Fibroblast of skin of right biceps (primary cell): ENCODE results near the gene PLAGL1.
A peak's percentile ranks its signal among the peaks of the same experiment; 100 is the strongest.

Source experiments
- DNase-seq: peaks from one replicate; pipeline ENCODE4 v3.0.0-alpha.2; 2013

Gene PLAGL1

DNA sequence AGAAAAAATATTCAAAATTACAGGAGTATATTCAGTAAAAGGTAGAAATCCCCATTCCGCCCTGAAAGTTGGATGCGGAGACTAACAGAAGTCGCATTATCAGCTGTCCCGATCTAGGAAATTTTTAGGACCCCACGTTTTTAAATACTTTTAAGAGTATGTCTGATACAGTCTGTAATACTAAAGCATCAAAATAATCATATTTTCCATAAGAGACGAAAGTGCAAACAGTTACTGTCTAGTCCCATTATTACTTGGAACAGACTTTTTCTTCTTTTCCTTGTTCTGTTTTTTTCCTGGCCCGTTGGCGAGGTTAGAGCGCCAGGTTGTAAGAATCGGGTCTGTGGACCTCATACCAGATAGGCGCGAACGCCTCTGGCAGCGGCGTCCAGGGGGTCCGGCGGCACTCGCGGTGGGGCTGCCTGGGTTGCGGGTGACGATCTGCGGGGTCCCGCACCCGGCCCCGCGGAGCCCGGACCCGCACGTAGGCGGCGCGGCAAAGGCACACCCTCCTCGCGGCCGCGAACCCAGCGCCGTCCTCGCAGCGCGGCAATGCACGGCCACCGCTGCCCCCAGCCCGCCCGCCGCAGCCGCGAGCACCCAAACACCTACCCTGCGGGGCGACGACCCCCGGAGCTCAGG is 460 bp downstream of the PLAGL1 start:
- DNase-seq: peak; percentile 3

DNA sequence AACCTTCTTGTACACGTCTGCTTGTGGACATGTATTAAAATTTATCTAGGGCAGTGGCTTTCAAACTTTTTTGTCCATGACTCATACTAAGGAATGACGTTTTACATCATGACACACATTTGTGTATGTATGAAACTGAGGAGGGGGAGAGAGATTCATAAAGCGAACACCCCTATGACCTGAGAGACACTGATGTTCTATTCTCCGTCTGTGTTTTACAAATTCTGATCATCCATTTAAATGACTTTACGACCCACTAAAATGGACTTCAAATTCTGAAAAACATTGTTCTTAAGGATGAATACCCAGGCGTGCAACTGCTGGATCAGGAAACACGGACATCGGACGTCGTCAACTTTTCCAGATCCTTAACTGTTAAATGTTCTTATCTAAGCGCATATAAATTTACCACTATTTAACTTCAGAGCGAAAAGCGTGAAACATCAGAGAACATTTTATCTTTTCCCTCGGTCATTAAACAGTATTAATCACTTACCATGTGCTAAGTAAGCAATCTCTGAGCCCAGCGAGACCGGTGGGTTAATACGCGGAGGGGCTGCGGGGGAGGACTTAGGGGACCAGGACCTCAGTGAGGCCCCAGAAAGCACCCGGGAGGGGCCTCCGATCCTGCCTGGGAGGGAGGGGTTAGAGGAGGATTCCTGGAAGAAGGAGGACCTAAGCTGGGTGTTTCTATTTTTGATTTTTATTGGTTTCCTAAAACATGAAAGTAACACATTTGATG is 1.2 kb downstream of the PLAGL1 start:
- DNase-seq: peak; percentile 79

DNA sequence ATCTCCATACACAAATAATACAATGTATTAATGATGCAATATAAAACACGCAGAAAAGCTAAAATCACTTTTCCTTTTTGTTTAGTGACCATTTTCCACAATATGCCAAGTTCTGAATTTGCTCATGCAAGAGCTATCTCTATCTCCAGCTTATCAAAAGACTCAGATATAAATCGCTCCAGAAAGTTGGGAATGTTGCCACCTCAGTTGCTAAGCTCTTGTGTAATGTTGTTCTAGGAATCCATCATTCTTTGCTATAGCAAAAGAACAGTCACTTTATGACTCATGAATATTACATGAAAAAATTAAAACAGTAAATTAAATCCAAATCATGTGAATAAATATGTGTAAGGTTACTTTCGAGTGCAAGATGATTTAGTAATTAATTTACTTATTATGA is 8.7 kb downstream of the PLAGL1 start:
- peak; percentile 77 for DNase-seq

DNA sequence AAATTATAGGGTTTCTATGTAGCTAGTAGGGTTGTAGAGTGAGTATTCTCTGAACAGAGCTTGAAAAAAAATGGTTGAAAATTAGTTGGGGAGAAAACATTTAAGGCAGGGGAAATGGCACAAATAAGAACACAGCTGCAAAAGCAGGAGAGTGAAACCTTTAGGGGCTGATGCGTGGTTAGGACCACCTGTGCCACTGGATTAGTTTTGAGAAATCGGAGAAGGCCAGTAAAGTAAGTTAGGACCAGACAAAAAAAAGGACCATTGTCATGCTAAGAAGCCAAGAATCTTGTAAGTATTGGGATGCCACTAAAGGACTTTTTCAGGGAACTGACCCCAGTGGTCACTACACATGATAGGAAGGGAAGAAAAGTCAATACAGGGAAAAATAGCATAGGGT is 9.4 kb downstream of the PLAGL1 start:
- no peak for DNase-seq

DNA sequence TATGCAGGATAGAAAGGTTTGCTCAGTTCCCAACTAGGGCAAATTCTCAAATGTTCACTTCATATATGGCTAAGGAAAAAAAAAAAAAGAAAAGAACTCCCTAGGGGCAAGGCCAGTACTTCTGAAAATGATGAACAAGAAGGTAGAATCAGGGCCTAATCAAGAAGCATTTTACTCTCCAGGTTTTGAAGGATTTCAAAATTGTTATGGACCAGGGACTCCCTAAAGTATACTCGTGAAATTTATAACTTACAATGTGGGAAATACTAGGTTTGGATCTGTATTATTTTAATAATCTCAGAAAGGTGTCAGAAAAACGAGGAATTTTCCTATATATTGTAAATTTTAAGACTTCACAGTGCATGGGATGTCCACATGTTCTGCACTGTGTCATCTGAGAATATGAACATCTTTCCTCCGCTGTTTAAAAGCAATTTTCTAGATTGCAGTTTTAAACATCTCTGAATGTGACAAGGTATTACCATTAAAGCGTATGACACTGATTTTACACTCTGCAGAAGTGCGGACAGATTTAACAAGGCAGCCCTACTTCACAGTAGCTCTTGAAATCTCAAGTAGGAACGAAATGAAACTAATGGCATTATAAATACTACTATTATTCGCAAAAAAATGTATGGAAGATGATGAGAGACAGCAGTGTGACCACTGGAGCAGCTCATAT is 14.0 kb downstream of the PLAGL1 start:
- no peak for DNase-seq

DNA sequence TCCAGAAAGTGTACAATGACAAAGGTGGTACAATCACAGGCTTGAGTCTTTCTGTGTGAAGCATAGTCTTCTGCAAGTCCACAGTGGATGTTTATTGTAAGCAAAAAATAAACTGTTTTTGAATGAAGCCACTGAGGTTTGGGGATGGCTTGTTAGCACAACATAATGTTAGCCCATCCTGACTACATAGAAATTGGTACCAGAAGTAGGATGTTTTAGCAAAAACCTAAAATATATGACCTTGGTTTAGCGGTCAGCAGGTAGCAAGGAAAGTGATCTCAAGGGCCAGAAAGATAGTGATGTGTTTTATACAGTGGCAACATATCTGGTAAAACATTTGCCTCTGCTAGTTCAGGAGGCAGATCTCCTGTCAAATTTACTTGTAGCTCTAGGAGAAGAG is 15.8 kb downstream of the PLAGL1 start:
- DNase-seq: no peak

DNA sequence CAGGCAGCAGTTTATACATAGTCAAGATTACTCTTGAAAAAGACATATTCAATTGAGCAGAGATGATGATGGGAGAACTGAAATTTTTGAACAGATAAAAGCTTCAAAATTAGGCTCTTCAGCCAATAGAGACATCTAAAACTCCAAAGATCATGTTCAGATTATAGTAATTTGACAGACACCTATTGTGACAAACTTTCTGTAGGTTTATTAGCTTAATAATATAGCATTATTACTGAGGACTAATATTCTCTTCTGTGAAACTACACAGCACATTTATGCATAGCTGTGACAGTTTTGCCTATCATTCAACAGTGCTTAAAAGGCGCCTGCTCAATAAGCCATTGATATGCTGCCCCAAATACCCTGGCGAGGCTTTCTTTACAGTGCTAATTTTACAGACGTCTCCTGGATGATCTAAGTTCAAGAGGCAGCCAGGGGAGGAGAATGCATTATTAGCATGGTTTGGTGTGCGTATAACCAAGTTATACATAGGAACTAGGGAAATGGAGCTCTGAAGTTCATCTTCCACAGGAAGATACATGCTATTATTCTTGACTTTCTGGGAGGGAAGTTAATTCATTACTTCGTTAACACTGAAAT is 21.5 kb downstream of the PLAGL1 start:
- DNase-seq: no peak

DNA sequence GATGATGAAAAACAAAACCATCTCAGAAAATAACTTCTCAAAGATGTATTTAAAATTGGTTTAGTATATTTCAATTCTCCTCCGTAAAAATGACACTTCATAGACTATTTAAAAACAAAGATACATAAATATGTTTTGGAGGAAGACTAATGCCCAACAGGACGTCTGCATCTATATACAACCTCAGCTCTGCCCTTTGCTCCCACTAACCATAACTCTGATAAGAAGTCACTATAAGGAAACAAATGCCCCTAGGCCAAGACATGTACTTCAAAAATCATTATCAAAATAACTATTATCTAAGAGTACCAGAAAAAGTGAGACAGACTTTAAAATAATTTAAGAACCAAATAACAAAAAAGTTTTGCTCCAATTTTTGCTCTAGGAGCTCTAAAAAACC is 23.4 kb downstream of the PLAGL1 start:
- DNase-seq: no peak

DNA sequence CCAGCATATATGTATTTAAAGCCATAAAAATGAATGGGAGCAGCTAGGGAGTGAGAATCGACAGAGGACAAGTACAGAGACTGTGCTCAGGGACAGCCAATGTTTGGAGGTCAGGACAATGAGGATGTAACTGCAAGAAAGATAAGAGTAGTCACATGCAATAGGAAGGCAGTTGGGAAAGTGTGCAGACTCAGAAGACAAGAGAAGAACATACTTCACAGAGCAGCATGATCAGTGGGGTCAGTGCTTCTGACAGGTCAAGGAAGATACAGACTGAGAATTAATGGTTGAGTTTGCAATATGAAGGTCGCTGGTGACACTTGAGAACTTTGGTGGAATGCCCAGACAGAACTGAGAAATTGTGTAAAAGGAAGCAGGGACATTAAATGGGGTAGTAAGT is 25.1 kb downstream of the PLAGL1 start:
- no peak for DNase-seq

DNA sequence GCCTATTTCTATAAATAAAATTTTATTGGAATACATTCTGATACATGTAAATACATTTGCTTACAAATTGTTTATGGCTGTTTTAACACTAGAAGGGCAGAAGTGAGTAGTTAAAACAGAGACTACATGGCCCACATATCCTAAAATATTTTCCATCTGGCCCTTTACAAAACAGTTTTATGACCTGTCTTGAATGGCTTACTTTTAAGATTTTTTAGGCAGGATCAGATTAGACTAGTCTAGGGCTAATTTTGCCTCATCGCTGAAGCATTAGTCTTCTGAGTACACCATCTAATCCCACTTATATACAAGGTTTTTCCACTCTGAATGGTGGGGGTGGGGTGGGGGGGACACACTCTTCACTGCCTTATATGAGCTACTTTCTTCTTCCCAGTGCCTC is 27.1 kb downstream of the PLAGL1 start:
- no peak for DNase-seq

DNA sequence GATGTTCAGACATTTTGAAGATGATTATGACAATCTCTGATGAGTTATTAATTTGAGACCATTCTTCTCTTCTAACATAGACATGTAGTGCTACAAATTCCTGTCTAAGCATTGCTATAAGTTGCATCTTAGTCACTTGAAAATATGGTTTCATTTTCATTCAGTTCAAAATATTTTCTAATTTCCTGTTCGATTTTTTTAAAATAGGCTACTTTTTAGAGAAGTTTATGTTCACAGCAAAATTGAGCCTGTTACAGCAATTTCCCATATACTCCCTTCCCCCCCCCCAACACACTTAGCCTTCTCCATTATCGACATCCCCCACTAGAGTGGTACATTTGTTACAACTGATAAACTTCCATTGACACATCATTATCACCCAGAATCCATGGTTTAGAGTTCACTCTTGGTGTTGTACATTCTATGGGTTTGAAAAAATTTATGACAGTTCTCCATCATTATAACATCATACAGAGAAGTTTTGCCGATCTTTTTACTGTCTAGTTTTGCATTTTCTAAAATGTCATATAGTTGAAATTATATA is 31.2 kb downstream of the PLAGL1 start:
- DNase-seq: no peak

DNA sequence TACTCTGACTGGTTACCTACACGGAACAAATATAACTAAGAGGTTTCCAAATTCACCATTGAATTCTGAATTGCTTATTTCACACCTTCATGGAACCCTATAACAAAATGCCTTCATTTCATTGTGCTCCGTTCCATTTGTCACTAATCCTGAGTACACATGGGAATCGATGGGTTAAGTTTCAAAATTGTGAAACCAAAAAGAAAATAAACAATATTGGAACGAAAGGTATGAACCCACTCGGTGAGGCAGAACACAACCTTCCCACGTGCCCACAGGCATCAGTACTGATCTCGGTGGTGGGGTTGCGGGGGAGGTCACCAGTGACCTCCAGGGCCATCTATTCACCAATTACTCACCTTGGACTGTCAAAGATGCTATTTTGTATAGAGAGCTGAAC is 34.0 kb downstream of the PLAGL1 start:
- no peak for DNase-seq

DNA sequence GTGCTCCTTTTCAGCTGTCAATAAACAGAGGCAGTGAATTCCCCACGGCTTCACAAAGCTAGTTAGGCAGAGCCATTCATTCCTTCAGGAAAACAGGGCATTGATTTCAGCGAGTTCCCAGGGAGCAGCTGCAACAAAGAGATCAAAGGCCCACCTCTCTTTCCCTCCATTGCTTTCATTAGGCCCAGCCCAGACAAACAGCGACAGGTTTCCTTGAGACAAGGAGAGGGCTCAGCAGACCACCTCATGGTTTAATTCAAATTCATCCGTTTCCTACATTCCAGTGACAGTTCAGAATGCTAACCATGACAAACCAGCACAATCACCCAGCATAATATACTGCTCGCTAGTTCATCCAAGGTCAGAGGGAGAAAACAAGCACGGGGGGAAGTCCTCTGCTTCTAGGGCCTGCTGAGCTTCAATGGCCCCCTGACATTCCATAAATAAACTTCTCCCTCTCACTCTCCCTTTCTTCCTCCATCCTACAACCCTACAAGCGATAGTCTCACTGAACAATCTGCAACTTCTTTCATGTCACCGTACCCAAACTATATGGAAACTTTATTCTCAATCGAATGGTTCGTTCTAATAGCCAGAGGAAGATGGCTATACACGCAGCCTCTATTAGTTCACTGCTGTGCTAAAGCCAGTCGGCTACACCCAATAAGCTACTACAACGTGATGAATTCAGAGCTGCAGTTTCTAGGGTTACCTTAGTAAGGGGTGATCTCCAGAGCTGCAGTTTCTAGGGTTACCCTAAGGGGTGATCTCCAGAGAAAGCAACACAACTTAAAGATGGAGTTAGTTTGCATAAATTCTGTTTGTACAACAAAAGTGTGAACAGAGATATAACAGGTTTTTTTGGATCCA is 34.7 kb downstream of the PLAGL1 start:
- no peak for DNase-seq

DNA sequence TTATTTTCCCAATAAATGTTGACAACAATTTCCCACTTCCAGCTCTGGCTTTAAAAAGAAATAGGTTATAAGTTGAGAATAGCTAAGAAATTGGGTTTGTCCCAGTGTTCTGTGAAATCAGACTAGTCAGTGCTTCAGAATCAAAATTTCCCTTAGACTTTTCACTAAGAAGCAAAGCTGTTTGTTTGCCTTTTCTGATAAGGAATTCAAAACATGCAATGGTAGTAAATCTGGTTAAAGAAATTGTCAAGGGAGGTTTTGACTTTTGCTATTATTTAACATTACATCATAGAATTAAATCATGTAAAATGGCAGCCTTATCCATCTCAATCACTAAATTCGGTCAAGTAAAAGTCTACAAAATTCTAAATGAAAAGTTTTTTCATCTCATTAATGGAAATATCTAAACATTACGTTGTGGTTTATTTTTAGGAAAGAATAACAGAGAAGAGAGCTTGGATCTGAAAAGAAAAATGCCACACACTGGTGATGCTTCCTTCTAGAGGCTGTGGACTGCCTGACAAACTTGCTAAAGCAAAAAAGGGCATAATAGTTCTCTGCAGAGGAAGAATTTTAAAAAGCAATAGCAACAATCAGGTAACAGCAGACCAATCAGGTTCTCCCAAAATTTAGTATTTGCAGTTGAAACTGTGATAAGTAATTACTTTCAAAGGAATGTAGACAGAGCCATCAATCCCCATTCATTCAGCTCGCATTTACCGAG is 36.4 kb downstream of the PLAGL1 start:
- DNase-seq: no peak

DNA sequence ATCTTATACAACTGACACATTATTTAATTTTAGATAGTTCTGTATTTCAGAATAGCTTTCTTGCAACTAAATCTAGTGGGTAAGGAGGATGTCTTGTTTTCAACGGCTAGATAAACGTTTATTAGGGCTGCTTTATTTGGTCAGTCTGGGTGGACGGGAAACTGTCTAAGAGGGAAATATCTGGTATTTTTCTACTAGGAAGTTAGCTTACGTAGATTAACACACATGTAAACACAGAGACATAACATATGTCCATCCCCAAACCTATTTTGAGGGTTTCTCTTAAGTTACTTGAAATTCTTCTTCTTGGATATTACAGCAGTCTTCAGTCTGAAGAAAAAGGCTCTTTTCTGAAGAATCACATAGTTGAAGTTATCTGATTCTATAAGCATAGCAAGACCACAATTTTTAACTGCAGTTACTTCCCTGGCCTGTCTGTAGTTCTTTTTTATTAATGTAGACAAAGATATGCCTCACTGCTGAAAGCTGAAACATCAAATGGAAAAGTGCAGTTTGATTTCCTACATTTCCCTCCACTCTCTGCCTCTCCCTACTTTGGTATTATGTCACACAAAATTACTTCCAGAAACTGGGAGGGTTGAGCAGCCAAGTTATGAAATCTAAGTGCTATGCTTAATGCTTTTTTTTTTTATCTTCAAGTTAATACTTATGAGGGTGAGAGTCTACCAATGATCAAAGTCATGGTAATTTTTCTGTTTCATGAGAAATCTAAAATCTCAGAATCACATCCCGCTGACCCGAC is 37.4 kb downstream of the PLAGL1 start:
- DNase-seq: peak; percentile 9

DNA sequence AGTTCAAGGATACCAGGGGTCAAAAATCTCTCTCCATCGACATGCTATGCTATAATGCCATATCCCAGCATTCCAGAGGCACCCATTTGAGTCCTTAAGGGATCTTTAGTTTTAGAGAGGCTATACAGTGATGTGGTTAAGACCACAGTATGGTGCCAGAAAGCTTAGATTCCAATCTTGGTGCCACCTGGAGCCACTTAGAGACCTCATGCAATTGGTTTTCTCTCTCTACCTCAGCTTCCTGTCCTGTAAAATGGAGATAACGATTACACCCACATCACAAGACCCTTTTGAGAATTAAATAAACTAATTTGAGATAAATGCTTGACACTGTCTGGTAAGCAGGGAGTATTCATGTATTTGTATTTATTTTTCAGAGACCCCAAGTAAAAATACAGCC is 39.0 kb downstream of the PLAGL1 start:
- no peak for DNase-seq

DNA sequence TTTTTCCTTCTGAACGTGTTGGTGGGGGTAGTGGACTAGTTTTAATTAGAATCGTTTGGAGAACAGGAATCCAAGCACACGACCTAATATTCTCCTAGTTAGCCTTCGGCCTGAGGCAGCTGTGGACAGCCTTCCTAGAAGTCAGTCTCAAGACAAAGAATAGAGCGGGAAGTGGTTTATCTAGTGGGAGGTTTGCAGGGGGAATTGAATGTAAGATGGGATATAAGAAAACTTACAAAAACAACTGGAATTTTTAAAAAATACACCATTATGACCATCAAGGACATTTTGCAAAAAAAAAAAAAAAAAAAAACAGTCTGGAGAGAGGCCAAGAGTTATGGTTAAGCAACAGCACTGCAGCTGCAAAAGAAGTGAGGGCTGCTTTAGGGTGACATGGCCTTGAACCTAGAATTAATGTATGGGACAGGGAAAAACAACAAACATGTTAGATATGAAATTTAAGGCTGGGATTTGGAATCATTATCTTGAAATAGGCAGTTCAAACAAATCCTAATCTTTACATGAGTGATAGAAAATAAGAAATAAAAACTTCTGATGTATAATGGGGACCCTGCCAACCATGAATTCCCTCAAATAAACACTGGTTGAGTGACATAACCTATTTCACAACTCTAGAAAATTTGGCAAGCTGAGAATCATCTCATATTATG is 40.2 kb downstream of the PLAGL1 start:
- peak; percentile 14 for DNase-seq

DNA sequence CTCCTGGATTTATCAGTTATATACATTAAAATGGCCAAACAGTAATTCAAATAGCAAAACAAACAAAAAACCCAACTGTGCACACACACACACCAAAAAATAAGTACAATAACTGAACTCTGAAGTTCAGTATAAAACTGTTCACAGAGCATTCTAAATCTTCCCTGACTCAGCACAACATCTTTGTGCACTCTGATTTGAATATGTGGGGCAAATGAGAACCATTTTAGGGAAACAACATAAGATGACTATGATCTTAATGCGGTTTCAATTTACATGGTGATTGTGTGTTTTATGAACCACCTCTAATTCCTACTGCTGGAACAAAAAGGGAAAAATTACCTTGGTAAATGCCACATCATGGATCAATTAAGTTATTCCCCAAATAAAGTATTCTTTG is 41.7 kb downstream of the PLAGL1 start:
- DNase-seq: no peak

DNA sequence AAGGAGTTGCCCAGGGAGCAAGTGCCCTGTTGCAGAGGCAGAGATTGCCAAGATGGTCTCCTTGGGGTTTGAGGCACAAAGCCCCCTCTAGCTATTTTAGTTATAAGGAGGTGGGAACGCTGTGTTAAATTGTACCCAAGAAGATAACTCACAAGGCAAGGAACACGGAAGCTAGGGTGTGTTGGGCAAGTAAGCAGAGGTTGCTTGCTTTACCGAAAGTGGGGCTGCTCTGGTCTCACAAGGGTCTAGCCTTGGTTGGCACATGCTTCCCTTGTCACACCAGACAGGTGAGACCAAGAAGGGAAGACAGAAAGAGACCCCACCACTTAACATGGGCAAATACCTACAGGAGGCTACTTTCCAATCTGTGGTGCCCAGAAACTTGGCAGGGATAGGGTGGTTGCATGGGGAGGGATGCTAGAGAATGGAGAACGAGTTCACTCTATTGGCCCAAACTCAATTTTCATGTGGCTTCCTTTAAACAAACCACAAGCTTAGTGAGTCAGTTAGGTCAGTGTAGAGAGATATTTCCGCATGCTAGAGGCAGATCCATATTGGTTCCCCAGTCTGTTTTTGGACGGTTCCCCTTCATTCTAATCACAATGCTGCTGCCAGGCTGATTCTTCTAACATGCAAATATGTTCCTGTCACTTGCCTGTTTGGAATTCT is 42.4 kb downstream of the PLAGL1 start:
- DNase-seq: peak; percentile 69

DNA sequence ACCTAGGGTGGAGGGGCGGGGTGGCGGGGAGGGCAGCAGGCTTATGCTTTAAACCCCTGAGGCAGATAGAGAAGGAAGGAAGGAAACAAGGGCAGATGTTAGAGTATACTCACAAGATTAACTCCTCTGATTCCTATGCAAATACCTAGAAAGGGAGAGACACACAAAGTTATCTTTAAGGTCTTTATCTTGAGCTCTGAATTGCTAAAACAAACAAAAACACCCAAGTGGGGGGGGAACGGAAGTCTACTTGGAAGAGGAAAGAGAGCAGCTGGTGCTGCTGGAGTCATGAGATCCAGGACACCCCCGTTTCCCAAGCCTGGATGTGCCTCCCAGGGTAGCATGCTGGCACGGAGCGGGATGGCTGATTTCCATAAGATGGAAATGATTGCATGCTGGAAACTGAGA is 43.4 kb downstream of the PLAGL1 start:
- DNase-seq: no peak
